CD4-positive, CD25-positive, alpha-beta regulatory T cell (primary cell): ENCODE results near the gene SPACA5. TPM values are rescaled to one million over a fixed set of nuclear protein-coding genes. Genes with fewer than 3 reads are reported as not detected.
"Not testable (repeated sequence)": the region's sequence is repeated elsewhere in the genome, so short reads cannot be mapped to it uniquely, and the experiment has no call there.

Experiments used
- ATAC-seq, 2 donors: fragments of 150-1000 bp; cut with Tn5 transposase; one replicate each; pipeline ENCODE4 v1.10.0; 2021; ENCODE audit warnings: low read depth in 2 of 2, moderate number of reproducible peaks in 2 of 2, moderate library complexity in 1 of 2
- DNase-seq, 3 donors: peaks; one replicate each; pipeline versions ENCODE4 v3.0.0 to v3.0.0-alpha.2; 2012 to 2022; ENCODE audit warnings: mixed read lengths in 1 of 3
- H3K27ac ChIP-seq: one replicate; pipeline ENCODE4 v1.7.0; 2013; ENCODE audit warnings: mild to moderate bottlenecking, low read length; ENCODE audit not compliant: insufficient read depth, poor library complexity, severe bottlenecking
- H3K27me3 ChIP-seq: one replicate; pipeline ENCODE4 v1.7.0; 2013; ENCODE audit warnings: low read length; ENCODE audit not compliant: control insufficient read depth, insufficient read depth
- H3K36me3 ChIP-seq: one replicate; pipeline ENCODE4 v1.7.0; 2013; ENCODE audit warnings: mild to moderate bottlenecking, low read length, moderate library complexity; ENCODE audit not compliant: control insufficient read depth, insufficient read depth
- H3K4me1 ChIP-seq: 2 replicates; pipeline ENCODE4 v1.7.0; 2013; ENCODE audit warnings: mild to moderate bottlenecking, low read length; ENCODE audit not compliant: insufficient read depth, control insufficient read depth, poor library complexity, severe bottlenecking
- H3K4me3 ChIP-seq: one replicate; pipeline ENCODE4 v1.7.0; 2013; ENCODE audit warnings: low read depth, mild to moderate bottlenecking, low read length, moderate library complexity
- H3K9me3 ChIP-seq, 2 experiments: 1 replicate in 1 of 2; 2 replicates in 1 of 2; pipeline ENCODE4 v1.7.0; 2013; ENCODE audit warnings: low read length in 2 of 2, mild to moderate bottlenecking in 1 of 2, moderate library complexity in 1 of 2; ENCODE audit not compliant: control insufficient read depth in 2 of 2
- H3K27ac Mint-ChIP-seq, 3 donors: one replicate each; pipeline ENCODE4 v1.8.0; 2020 to 2022; ENCODE audit warnings: mild to moderate bottlenecking in 3 of 3, mixed read lengths in 3 of 3, moderate library complexity in 2 of 3
- H3K27me3 Mint-ChIP-seq: one replicate; pipeline ENCODE4 v1.8.0; 2022; ENCODE audit warnings: mild to moderate bottlenecking, mixed read lengths
- H3K36me3 Mint-ChIP-seq: one replicate; pipeline ENCODE4 v1.8.0; 2020; ENCODE audit warnings: mixed read lengths
- H3K4me1 Mint-ChIP-seq, 4 donors: one replicate each; pipeline ENCODE4 v1.8.0; 2020 to 2022; ENCODE audit warnings: mixed read lengths in 4 of 4, mild to moderate bottlenecking in 1 of 4
- H3K4me3 Mint-ChIP-seq, 4 donors: one replicate each; pipeline ENCODE4 v1.8.0; 2020 to 2022; ENCODE audit warnings: mild to moderate bottlenecking in 4 of 4, mixed read lengths in 4 of 4, moderate library complexity in 3 of 4
- H3K9me3 Mint-ChIP-seq, 7 donors: one replicate each; pipeline ENCODE4 v1.8.0; 2020 to 2022; ENCODE audit warnings: mixed read lengths in 7 of 7, mild to moderate bottlenecking in 3 of 7, moderate library complexity in 2 of 7
- polyA plus RNA-seq, 4 donors: library from polyadenylated mRNA; unstranded; fragments of 300-500 nt; fragmentation: Illumina TruSeq; gene quantifications; one replicate each; pipeline ENCODE4 v1.2.3, GENCODE V29; 2021
- total RNA-seq: library from RNA; stranded (reverse); gene quantifications from one replicate; pipeline ENCODE4 v1.2.3, GENCODE V29; 2022

SPACA5 gene
- total RNA-seq (not detected), polyA plus RNA-seq (under 1 TPM in 1 of 4 donors, not detected in 3; 0.79 TPM)

- H3K36me3 ChIP-seq, H3K4me3 Mint-ChIP-seq, DNase-seq: not testable (repeated sequence)
These were observed at the start of gene SPACA5 for GRCh38 chrX:48006688-48007087. Gene SPACA5, plus strand, starts transcription at chrX:48006988. Its CDS starts 815 bp downstream, at chrX:48007803.

GRCh38 chrX:47958206-47958605 lies 48.6 kb upstream of the SPACA5 start:
- not testable (repeated sequence) for H3K27me3 Mint-ChIP-seq

More at GRCh38 chrX:48006688-48007087, at the start of gene SPACA5:
- H3K27me3 Mint-ChIP-seq, H3K9me3 ChIP-seq, H3K9me3 Mint-ChIP-seq, H3K27ac Mint-ChIP-seq, H3K27ac ChIP-seq, H3K27me3 ChIP-seq, ATAC-seq, H3K36me3 Mint-ChIP-seq, H3K4me3 ChIP-seq, H3K4me1 ChIP-seq: not testable (repeated sequence)
- H3K4me1 Mint-ChIP-seq = peaks cover 0 to 18% (median 5%) of the 10 kb centered on the region in 4 donors

GRCh38 chrX:47958761-47959342 lies 47.9 kb upstream of the SPACA5 start:
- Histone ChIP-seq H3K4me1 (no peaks in the 10 kb centered on the region), H3K36me3 (no peaks in the 10 kb centered on the region), H3K27me3 (no peaks in the 10 kb centered on the region), H3K27ac (no peak overlapping the region), H3K9me3 (no peaks in the 10 kb centered on the region), H3K4me3 (no peak overlapping the region)
- Mint-ChIP-seq H3K9me3 (peaks cover 0 to 5% (median 0%) of the 10 kb centered on the region in 7 donors), H3K4me3 (no peak overlapping the region), H3K27me3 (no peaks in the 10 kb centered on the region), H3K4me1 (no peaks in the 10 kb centered on the region), H3K36me3 (no peaks in the 10 kb centered on the region), H3K27ac (no peak overlapping the region)
- ATAC-seq (peak in 1 of 2 donors; percentile 50), DNase-seq (peak in 1 of 3 donors; percentile 10)

More at GRCh38 chrX:47958206-47958605, 48.6 kb upstream of the SPACA5 start:
- H3K27me3 ChIP-seq, H3K4me1 Mint-ChIP-seq, H3K36me3 ChIP-seq, H3K9me3 ChIP-seq, H3K4me3 Mint-ChIP-seq, H3K36me3 Mint-ChIP-seq, ATAC-seq, H3K27ac ChIP-seq, H3K4me1 ChIP-seq, H3K4me3 ChIP-seq, DNase-seq, H3K27ac Mint-ChIP-seq, H3K9me3 Mint-ChIP-seq: not testable (repeated sequence)

GRCh38 chrX:47960406-47960805 lies 46.4 kb upstream of the SPACA5 start:
- H3K27ac Mint-ChIP-seq = no peak overlapping the region
- H3K36me3 ChIP-seq = no peaks in the 10 kb centered on the region
- H3K36me3 Mint-ChIP-seq = no peaks in the 10 kb centered on the region
- H3K9me3 Mint-ChIP-seq = peaks cover 0 to 8% (median 0%) of the 10 kb centered on the region in 7 donors
- H3K9me3 ChIP-seq = peaks cover 0 to 2% of the 10 kb centered on the region in 2 experiments
- H3K4me1 Mint-ChIP-seq = no peaks in the 10 kb centered on the region
- no peak for ATAC-seq
- H3K4me3 Mint-ChIP-seq = no peak overlapping the region
- no peak overlapping the region for H3K27ac ChIP-seq
- H3K27me3 Mint-ChIP-seq = no peaks in the 10 kb centered on the region
- no peaks in the 10 kb centered on the region for H3K27me3 ChIP-seq
- no peak overlapping the region for H3K4me3 ChIP-seq
- H3K4me1 ChIP-seq = no peaks in the 10 kb centered on the region
- DNase-seq = no peak

- H3K36me3 ChIP-seq, DNase-seq, H3K27ac ChIP-seq, H3K4me1 Mint-ChIP-seq, H3K4me3 Mint-ChIP-seq, H3K27me3 Mint-ChIP-seq, H3K9me3 ChIP-seq, H3K9me3 Mint-ChIP-seq, H3K36me3 Mint-ChIP-seq, H3K27me3 ChIP-seq, H3K4me1 ChIP-seq, ATAC-seq, H3K27ac Mint-ChIP-seq, H3K4me3 ChIP-seq: not testable (repeated sequence)
These were observed 45.0 kb upstream of the SPACA5 start for GRCh38 chrX:47961830-47962229.

GRCh38 chrX:47965526-47965925 lies 41.3 kb upstream of the SPACA5 start:
- ATAC-seq, DNase-seq, H3K4me1 ChIP-seq, H3K4me1 Mint-ChIP-seq, H3K27me3 ChIP-seq, H3K27ac ChIP-seq, H3K9me3 ChIP-seq, H3K36me3 ChIP-seq, H3K4me3 ChIP-seq, H3K36me3 Mint-ChIP-seq, H3K27me3 Mint-ChIP-seq, H3K27ac Mint-ChIP-seq, H3K4me3 Mint-ChIP-seq: not testable (repeated sequence)
- H3K9me3 Mint-ChIP-seq = peaks cover 0 to 14% (median 6%) of the 10 kb centered on the region in 7 donors

GRCh38 chrX:47973235-47973634 lies 33.6 kb upstream of the SPACA5 start:
- Histone ChIP-seq H3K27me3 (no peaks in the 10 kb centered on the region), H3K9me3 (peaks cover 53 to 57% of the 10 kb centered on the region in 2 experiments), H3K27ac (no peak overlapping the region), H3K4me1 (no peaks in the 10 kb centered on the region), H3K4me3 (no peak overlapping the region), H3K36me3 (peaks cover 14% of the 10 kb centered on the region)
- H3K36me3 Mint-ChIP-seq = peaks cover 19% of the 10 kb centered on the region
- no peak overlapping the region for H3K4me3 Mint-ChIP-seq
- H3K27me3 Mint-ChIP-seq = no peaks in the 10 kb centered on the region
- DNase-seq = no peak
- peak overlapping the region in 2 of 3 donors; percentile 7 to 90 for H3K27ac Mint-ChIP-seq
- peaks cover 0 to 2% (median 0%) of the 10 kb centered on the region in 4 donors for H3K4me1 Mint-ChIP-seq
- H3K9me3 Mint-ChIP-seq = peaks cover 0 to 62% (median 21%) of the 10 kb centered on the region in 7 donors
- ATAC-seq = no peak
